ENCODE data around the gene OSBPL5.

DNA sequence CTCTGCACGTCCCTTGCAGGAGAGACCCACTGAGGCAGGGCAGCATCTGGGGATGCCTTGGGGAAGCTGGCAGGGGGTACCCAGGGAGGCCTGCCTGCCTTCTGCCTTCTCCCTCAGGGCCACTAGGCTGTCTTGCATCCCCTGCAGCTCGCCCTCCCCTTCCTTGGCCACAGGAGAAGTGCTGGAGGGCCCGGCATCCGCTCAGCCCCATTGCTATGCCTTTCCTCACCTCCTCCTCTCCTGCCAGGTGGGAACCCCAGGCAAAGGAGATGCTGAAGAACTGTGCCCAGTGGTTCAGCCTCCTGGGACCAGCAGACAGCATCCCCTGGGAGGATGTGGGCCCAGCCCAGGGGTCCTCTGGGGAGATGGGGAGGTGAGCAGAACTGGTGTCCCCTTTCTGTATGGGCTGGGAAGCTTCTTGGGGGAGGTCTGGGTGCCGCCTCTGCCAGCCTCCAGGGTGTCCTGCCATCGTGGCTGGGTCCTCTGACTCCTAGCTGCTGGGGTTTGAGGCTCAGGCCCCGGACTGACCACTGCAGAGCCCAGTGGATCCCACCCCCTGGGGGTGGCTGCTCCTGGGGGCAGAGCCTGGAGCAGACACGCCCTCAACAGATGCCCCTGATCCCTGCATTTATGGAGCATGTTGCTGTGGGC lies 32.9 kb upstream of the OSBPL5 start:
- TF ChIP-seq POLR2AphosphoS5 (IDR thresholded peaks at IDR 0.05; ENCODE audit: low read depth, low read length) (no peak), REST (IDR thresholded peaks at IDR 0.05; ENCODE audit: insufficient read depth in 1 of 2, low read depth in 2 of 2, low read length in 2 of 2) (no peak), SIN3A (IDR thresholded peaks at IDR 0.05; ENCODE audit: borderline replicate concordance, insufficient read depth, low read length) (no peak), TAF1 (IDR thresholded peaks at IDR 0.05; ENCODE audit: borderline replicate concordance, insufficient read depth, low read length) (no peak)

All from PFSK-1 (cell line).